ENCODE measurements around the gene MAP2K4.
"Not testable (repeated sequence)": the region's sequence is repeated elsewhere in the genome, so short reads cannot be mapped to it uniquely, and the experiment has no call there.

The MAP2K4 gene

DNA sequence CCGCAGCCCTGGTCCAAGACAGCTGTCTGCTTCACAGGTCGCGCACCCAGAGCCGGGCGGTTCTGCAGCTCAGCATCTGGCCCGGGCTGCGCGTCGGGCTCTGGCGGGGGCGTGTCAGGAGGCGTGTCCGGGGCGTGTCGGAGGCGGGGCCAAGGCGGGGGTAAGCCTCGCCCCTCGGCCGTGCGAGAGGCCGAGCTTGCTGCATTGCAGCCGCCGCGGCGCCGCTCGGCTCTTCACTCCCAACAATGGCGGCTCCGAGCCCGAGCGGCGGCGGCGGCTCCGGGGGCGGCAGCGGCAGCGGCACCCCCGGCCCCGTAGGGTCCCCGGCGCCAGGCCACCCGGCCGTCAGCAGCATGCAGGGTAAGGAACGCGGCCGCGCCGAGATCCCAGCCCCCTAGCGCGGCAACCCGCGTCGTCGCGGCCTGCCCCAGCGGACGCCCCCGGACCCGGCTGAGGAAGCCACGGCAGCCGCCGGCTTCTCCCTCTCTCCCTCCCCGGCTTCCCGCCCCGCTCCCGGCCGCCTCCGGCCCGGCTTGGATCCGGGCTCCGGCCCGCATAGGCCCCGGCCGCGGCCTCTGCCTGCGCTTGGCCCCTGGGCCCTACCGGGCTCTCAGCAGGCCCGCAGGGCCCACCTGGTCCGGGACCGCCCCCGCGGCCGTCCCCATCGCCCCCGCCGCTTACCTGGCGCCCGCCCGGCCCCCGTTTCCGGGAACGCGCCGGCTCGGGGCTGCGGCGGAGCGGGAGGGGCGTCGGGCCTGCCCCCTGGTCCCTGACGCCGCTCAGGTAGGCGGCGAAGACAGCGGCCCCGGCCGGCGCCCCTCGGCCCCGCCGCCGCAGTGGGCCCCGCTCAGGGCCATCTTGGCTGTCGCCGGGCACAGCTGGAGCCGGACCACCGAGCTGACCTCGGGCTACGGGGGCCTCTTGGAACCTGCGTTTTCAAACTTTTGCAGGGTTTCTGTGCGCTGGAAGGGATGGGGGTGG is at the start of gene MAP2K4:
TSS of gene MAP2K4 (plus strand) at position 236 of the 981 bp plus-strand sequence. CDS start at position 246, 10 bp downstream.
- peak; percentile 93 to 95 for DNase-seq

DNA sequence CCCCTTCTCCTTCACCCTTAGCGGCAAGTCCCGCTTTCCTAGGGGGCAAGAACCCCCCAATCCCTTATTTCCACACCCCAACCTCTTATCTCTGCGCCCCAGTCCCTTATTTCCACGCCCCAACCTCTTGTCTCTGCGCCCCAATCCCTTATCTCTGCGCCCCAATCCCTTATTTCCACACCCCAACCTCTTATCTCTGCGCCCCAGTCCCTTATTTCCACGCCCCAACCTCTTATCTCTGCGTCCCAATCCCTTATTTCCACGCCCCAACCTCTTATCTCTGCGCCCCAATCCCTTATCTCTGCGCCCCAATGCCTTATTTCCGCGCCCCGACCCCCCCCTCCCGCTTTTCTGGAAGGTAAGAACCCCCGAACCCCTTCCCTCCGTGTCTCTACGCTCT is 47.9 kb upstream of the MAP2K4 start:
- DNase-seq = not testable (repeated sequence)

DNA sequence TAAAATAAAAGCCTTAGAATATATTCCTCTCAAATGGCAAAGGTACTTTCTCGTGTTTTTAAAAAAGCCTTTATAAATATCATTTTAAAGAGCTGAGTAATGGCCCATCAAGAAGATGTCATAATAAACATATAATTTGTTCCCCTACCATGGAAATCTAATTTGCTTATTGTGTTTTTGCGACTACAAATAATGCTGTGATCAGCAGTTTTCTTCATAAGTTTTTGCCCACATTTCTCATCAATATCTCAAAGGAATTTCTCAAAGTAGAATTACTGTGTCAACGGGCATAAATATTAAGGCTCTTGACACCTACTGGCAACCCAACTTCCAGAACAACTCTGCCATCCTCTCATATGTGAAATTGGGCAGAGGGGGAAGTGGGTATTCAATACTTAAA is 40.9 kb upstream of the MAP2K4 start:
- no peak for DNase-seq

DNA sequence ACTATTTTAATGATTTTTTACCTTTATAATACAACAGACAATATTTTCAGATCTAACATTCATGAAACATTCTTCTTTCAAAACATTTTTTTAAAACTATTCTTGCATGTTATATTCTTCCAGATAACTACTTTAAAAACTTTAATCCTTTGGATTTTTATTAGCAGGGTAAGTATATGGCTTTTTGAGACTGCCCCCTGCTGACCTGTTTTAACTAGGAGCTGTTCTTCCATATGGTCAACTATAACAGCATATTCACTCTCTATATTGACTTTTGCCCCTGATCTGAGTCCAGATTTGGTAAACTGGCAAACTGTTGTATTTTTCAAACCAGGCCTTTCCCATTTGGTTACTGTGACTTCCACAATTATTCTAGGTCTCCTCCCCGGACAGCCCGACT is 39.9 kb upstream of the MAP2K4 start:
- DNase-seq = no peak

DNA sequence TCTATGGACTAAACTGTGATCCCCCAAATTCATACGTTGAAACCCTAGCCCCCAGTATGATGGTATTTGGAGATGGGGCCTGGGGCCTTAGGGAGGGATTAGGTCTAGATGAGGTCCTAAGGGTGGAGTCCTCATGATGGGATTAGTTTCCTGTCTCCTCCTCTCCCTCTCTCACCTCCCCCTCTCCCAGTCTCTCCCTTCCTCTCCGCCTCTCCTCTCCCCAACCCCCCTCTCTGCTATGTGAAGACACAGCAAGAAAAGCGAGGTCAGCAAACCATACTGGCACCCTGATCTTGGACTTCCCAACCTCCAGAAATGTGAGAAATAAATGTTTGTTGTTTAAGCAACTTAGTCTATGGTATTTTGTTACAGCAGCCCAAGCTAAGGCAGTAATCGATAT is 38.8 kb upstream of the MAP2K4 start:
- DNase-seq = no peak

DNA sequence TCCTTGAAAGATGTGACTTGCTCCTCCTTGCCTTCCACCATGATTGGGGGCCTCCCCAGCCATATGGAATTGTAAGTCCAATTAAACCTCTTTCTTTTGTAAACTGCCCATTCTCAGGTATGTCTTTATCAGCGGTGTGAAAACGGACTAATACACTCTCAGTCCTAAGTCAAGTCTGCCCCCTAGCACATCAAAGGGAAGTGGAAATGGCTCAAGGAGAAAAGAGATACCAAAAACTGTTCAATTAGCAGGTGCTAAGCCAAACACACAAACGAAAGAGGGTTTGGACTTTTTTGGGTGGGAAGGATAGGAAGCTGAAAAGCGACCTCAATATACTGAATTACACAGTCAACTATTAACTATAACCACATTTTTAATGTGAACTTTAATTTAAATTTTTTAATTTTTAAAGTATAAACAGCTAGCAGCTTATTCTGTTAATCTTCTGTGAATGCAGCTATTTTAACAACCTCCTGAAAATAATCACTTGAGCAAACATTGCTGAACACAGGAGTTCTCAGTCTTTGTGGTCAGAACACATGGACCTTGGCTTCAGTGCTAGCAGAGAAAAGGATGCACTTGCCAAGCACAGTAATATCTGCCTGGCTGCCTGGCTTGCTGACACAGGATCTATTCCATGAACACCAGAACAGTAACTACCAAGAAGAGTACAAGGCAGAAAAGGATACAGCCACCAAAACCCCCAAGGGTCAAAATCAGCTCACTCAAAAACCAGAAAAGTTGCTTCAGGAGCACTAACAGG is 34.3 kb upstream of the MAP2K4 start:
- DNase-seq = no peak

DNA sequence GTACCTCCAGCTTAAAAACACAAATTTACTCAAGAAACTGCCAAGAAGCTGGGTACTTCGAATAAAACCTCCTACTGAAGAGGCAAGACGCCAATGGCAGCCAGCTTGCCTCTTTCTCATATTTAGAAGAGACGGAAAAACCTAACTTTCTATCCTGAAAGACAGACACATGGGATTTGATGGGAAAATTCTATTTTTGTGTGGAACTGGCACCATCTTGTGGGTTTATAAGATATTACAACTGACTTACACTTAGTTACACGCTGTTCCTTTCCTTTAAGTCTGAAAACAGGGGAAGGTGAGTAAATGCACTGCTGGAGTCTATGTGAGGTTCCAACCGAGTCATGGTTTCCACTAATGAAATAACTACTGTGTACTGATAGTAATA is 33.7 kb upstream of the MAP2K4 start:
- DNase-seq = no peak

DNA sequence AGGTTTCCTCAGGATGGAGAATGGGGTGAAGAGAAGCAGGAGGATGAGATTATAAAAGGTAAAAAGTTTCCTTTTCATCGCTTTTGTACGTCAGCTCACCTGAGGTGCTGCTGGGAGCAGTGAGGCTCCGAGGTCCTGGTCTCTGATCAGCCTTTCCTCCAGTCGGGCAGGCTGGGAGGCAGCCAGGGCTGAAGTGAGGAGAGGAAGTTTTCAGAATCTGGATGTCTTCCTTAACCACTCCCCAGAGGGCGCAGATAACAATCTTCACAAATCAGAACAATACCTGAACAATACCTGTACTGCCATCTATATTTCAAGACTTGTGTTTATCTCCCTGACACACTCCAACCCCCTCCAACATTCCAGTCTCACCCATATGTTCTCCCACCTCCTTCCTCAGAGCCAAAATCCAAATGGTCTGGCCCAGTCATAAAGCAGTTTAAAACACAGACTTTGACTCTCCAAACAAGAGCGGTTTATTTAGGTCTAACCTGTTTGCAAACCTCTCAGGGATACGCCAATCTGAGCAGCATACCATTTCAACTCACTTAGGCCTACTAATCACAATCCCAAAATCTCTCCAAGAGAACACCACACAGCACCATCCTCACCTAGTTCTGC is 30.2 kb upstream of the MAP2K4 start:
- DNase-seq = no peak

DNA sequence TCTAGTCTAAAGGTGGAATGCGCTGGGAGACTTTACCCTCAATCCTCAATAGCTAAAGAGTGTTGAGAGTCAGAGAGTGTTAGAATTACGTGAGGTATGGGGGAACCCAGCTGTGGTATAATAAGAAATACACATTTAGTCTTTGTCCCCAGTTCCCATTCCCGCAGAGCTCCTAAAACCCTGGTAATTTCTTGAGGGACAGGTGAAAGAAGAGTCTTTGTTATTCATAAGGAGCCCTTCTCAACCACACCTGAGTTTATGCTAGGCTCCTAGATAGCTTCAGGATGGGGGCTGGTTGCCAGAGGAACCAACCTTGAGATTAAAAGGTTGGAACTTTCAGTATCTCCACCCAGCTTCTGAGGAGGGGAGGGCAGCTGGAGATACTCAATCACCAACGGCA is 29.2 kb upstream of the MAP2K4 start:
- DNase-seq = no peak

DNA sequence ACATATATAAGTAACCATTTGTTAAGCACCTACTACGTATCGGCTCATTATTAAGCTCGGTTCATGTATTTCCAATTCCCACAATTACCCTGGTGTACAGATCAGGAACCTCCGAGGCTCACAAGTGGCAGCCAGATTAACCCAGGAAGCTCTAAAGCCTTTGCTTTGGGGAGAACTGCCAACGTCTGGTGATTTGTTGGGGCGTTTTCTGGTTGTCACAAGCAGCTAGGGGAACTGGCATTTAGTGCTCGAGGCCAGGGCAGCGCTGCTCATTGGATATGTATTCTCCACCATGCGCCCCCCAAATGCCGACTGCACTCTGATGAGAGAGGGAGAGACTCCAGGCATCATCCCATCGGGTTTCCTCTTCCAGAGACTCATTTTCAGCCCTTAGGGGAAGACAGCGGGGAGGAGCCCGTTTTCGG is 23.9 kb upstream of the MAP2K4 start:
- DNase-seq = peak; percentile 50 to 52

DNA sequence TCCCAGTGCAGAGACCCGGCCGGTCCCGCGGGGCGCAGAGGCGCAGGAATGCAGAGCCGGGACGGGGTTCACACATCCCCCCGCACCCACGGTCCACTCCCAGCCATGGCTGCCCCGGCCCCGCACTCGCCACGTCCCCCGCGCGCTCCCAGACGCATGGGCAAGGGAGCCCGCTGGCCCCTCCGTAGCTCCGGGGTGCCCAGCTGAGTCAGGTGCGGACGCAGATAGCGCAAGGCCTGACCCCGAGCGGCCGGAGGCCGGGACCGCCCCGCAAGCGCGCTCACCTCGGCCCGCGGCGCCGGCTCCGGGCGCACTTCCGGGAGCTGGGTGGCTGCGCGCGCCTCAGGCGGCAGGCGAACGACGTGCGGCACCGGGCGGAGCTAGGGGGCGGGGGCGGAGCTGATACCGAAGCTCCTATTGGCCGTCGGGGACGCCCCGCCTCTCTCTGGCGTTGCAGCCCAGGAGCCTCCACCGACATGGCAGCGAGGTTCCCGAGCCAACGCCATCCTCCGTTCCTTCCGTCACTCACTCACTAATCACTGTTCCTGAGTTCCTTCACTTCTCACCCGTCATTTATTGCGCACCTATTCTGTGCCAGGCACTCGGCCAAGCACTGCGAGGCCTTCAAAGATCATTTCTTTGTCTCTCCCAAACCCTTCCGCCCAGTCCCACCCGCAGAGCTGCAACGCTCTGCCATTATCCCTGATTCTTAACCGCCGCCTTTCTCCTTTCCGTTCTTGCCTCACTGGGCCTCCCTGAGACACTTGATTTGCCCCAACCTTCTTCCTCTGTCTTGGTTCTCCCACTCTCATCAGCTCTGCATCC is 23.3 kb upstream of the MAP2K4 start, which contains the start of gene ZNF18:
TSS of gene ZNF18 (minus strand) at position 329 of the 825 bp plus-strand sequence. CDS start 4,646 bp downstream, outside the sequence.
- DNase-seq = peak; percentile 94 to 95

DNA sequence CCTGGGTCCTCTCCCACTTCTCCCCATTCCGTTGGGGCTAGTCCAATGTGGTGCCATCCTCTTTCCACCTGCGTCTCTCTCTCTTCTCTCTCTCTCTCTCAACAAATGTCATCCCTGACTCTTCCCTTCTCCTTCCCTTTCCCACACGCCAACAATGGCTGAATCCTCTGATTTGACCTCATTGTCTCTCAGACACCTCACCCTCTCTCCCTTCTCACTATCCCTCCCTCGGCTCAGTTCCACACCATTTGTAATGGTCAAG is 22.8 kb upstream of the MAP2K4 start:
- no peak for DNase-seq

DNA sequence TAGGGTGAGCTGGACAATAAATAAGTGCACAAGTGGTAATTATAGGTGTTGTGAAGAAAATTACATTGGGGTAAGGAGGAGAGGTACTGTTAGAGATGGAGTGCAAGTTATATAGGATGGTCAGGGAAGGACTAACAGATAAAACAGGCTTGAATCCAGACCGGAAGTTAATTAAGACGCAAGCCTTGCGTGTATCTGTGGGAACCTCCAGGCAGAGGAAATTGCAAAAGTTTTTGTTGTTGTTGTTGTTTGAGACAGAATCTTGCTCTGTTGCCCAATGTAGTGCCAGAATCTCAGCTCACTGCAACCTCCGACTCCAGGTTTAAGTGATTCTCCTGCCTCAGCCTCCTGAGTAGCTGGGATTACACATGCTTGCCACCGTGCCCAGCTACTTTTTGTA is 21.0 kb upstream of the MAP2K4 start:
- DNase-seq = no peak

DNA sequence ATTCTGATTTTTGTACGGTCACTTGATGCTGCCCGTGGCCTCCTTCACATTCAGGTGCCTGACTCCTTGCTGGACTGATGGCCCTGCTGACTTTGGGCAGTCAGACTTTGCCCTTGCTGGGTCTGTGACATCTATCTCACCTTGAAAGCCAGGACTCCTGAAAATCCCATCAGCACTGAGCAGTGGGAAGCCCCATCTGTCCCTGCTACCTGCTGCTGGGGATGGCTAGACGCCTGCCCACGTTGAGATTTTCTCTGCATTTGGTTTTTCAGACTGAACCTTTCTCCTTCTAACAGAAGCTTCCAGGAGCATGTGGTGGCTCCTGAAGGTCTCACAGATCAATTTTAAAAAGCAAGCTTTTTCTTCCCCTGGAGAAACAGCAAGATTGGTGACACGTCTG is 13.2 kb upstream of the MAP2K4 start:
- no peak for DNase-seq

DNA sequence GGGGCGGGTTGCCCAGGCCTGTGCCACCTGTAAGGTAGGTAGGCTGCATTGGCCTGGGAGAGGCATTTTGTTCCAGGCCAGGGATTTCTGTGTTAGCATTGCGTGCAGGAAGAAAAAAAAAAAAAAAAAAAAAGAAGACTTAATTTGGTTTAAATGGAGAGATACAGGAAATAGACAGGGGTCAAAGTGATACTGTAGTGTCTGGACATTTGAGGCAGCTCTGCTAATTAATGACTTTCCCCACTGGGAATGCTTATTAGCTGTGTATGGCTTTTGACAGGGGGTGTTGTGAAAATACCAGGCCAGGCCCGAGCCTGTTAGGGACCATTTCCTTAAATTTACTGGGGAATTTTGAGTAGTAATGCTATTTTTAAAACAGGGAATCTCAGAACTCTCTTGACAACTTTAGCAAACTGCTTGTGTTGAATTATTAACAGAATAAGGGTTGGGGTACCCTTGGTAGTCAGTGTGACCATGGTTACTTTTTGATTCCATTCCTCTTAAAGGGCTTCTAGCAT is 1.0 kb downstream of the MAP2K4 start:
- DNase-seq = no peak

DNA sequence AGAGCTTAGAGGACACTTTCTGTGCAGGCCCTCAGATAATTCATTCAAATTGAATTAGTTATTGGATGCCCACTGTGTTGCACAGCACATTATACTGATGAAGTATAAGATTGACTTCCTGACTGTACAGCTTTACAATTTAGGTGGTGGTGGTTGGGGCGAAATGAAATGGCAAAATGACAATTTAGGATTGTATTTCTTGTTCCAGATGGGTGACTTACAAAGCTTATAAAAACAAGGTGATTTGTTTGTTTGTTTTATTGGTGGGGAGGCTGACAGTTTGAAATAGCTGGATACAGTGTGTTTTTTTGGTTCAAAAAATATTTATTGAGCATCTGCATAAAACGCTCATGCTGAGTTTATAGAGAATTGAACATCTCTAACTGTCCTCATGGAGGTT is 1.6 kb downstream of the MAP2K4 start:
- no peak for DNase-seq

DNA sequence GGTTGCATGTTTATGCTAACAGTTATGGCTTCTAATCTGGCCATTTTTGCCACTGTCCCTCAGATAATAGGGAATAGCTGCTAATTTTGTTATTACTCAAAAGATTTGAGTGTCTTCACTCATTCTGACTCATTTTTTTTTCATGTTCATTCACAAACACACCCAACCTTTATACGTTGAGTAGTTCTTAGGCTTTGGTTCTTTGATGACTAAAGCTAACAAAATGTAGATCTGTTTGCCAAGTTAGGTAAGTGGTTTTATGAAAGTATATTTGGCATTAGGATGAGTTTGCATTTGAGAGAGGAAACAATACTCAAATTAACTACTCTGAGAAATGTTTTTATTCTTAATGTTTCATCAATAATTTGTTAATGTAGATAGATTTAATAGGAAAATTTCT is 3.6 kb downstream of the MAP2K4 start:
- no peak for DNase-seq

DNA sequence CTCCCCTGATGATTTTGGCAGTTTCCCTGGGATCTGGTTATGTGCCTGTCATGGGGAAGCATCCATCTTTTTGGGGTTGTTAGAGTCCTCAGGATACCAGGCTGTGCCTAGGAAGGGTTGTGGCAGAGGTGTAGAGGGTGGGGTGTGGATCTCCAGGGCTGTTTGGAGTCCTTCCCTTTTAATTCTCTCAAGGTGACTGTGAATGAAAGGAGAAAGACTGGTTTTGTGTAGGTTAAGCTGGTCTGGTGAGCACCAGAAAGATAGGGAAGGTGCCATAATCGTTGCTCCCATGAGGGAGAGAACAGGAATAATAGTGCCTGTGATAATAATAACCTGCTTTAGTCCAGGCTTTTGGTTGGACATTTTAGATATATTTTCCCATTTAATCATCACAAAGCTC is 7.0 kb downstream of the MAP2K4 start:
- no peak for DNase-seq

DNA sequence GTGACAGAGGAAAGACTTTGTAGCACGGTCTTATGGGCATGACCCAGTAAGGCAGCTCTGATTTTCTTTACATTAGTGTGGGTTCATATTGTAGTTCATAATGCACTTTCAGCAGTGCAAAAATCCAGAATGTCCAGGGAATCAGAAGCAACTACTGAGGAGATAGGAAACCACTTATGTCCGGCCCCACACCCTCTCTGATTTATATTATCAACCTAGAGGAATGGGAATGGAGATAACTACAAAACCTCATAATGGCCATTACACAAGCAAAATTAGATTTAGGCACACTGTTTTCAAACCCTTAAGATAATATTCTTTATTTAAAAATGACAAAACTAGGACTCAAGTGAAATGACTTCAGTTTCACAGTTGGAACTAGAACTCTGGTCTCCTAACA is 7.9 kb downstream of the MAP2K4 start:
- no peak for DNase-seq

DNA sequence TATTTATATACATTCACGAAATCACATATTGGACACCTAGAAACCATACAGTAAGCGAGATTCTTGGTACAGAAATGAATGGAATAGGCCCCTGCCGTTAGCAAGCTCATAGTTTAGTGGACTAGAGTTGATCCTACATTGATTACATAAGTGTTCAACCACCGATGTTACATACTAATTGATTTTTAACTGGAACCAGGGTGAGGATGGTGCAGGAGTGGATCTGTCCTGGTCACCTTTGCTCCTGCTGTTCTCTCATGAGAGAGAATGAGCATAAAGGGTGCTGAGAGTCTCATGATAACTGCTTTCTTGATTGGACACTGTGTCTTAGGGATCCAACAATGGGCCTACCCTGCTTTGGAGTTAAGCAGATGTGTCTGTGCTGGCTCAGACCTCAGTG is 13.9 kb downstream of the MAP2K4 start:
- DNase-seq = no peak

DNA sequence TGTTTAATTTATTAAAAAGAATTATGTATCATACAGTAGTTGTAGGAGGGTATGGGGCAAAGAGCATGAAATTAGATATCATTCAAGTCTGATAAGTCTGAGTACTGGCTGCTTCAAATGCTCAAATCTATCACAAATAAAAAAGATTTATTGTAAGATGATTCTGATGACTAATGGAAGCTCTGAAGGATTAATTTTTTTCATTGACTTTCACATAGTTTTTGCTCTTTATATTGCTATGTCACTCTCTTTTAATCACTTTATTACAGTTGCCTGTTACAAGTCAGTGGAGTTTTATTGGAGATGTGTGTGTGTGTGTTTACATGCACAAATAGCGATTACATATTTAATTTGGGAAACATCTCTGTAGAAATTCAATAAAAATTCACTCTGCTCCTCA is 15.0 kb downstream of the MAP2K4 start:
- DNase-seq = no peak

DNA sequence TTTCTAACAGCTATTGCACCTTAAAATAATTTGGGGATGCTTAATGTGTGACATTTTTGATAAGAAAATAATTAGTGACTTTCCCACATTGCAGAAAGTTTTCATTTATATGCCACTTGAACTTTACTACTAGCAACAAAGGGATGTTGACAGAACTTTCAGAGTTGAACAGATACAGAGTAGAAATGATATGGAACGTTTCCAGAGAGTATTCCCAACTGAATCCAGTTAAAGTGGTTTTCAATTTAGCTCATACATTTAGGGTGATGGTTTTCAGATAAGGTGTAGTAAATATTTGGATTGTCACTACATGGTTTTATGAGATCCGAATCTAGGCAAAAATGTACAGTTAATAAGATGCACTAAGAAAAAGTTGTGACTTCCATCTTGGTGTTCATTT is 17.3 kb downstream of the MAP2K4 start:
- DNase-seq = no peak

DNA sequence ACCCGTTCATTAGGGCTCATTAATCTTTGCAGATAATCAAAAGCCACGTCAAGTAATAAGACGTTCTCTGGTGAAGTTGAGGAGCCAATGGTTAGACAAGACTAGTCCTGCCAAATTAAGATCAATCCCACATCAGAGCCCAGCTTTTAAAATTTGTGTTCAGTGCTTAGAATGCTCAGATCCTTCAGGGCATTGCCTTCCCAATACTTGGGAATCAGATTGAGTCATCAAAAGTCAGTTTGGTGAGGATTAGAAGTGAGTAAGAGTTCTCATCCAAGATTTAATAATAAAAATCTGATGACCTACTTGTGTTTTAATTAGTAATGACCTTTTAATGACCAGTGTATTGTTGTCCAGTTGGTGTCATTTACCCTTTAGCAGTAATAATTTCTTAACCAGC is 19.8 kb downstream of the MAP2K4 start:
- DNase-seq = no peak

All from CD4-positive, alpha-beta T cell treated with Interleukin-1 beta for 1 hour (primary cell).